Liver (tissue), 9 donors: Measurements from ENCODE around the gene CRYL1. TPM values are rescaled to one million over a fixed set of nuclear protein-coding genes. Genes with fewer than 3 reads are reported as not detected.

Experiments used
- DNase-seq: peaks from one replicate; pipeline ENCODE4 v3.0.0-alpha.2; 2017; ENCODE audit warnings: low spot score
- H3K27ac ChIP-seq, 2 donors: one replicate each; pipeline ENCODE4 v1.7.0; 2013; ENCODE audit warnings: inconsistent platforms in 2 of 2, low read length in 2 of 2, control low read depth in 1 of 2, low read depth in 1 of 2, mild to moderate bottlenecking in 1 of 2
- H3K27me3 ChIP-seq, 4 donors: one replicate each; pipeline versions ENCODE4 v1.6.1 to v1.7.0; 2013; ENCODE audit warnings: low read length in 3 of 4, inconsistent platforms in 1 of 4, mild to moderate bottlenecking in 1 of 4, moderate library complexity in 1 of 4; ENCODE audit not compliant: control insufficient read depth in 4 of 4, insufficient read depth in 4 of 4
- H3K36me3 ChIP-seq, 4 donors: one replicate each; pipeline versions ENCODE4 v1.6.1 to v1.7.0; 2013; ENCODE audit warnings: low read length in 3 of 4, mild to moderate bottlenecking in 3 of 4, low read depth in 1 of 4, moderate library complexity in 1 of 4; ENCODE audit not compliant: control insufficient read depth in 4 of 4, insufficient read depth in 3 of 4
- H3K4me1 ChIP-seq, 4 donors: one replicate each; pipeline versions ENCODE4 v1.6.1 to v1.7.0; 2013; ENCODE audit warnings: low read length in 3 of 4, mild to moderate bottlenecking in 3 of 4, moderate library complexity in 1 of 4; ENCODE audit not compliant: control insufficient read depth in 4 of 4, insufficient read depth in 4 of 4
- H3K4me3 ChIP-seq, 3 donors: one replicate each; pipeline versions ENCODE4 v1.6.1 to v1.7.0; 2013; ENCODE audit warnings: low read length in 3 of 3, control low read depth in 1 of 3, low read depth in 1 of 3, mild to moderate bottlenecking in 1 of 3
- H3K9ac ChIP-seq, 2 donors: one replicate each; pipeline ENCODE4 v1.7.0; 2013; ENCODE audit warnings: low read length in 2 of 2, mild to moderate bottlenecking in 2 of 2, moderate library complexity in 2 of 2, control low read depth in 1 of 2, low read depth in 1 of 2
- H3K9me3 ChIP-seq, 4 donors: one replicate each; pipeline versions ENCODE4 v1.6.1 to v1.7.0; 2013; ENCODE audit warnings: low read length in 3 of 4; ENCODE audit not compliant: control insufficient read depth in 4 of 4
- ATF3 ChIP-seq: IDR thresholded peaks from 2 replicates; pipeline ENCODE4 v1.6.1; 2016; ENCODE audit warnings: antibody characterized with exemption
- CTCF ChIP-seq: fragments of 150-350 bp; IDR thresholded peaks from 2 replicates; pipeline ENCODE4 v1.5.1; 2017; ENCODE audit warnings: improper control_type of control experiment, low read depth, low read length; ENCODE audit not compliant: missing input control
- EGR1 ChIP-seq, 2 donors: IDR thresholded peaks; 2 replicates each; pipeline ENCODE4 v1.6.1; 2016 to 2018; ENCODE audit warnings: antibody characterized with exemption in 2 of 2, low read depth in 2 of 2
- FOXA1 ChIP-seq: IDR thresholded peaks from 2 replicates; pipeline ENCODE4 v1.6.1; 2016; ENCODE audit warnings: antibody characterized with exemption
- FOXA2 ChIP-seq: IDR thresholded peaks from 2 replicates; pipeline ENCODE4 v1.6.1; 2016; ENCODE audit warnings: antibody characterized with exemption
- GABPA ChIP-seq, 2 donors: IDR thresholded peaks in 1 of 2; conservative IDR thresholded peaks in 1 of 2; 2 replicates each; pipeline ENCODE4 v1.6.1; 2016; ENCODE audit warnings: antibody characterized with exemption in 2 of 2, mild to moderate bottlenecking in 1 of 2, moderate library complexity in 1 of 2
- HNF4A ChIP-seq, 2 donors: conservative IDR thresholded peaks; 2 replicates each; pipeline ENCODE4 v1.6.1; 2016; ENCODE audit warnings: antibody characterized with exemption in 2 of 2, mild to moderate bottlenecking in 2 of 2
- HNF4G ChIP-seq: IDR thresholded peaks from 2 replicates; pipeline ENCODE4 v1.6.1; 2016; ENCODE audit warnings: antibody characterized with exemption
- JUND ChIP-seq, 2 donors: IDR thresholded peaks; 2 replicates each; pipeline ENCODE4 v1.6.1; 2016; ENCODE audit warnings: antibody characterized with exemption in 2 of 2
- MAX ChIP-seq: IDR thresholded peaks from 2 replicates; pipeline ENCODE4 v1.6.1; 2016; ENCODE audit warnings: antibody characterized with exemption
- NR2F2 ChIP-seq: IDR thresholded peaks from 2 replicates; pipeline ENCODE4 v1.6.1; 2016; ENCODE audit warnings: antibody characterized with exemption
- RAD21 ChIP-seq, 2 donors: IDR thresholded peaks; 2 replicates each; pipeline ENCODE4 v1.6.1; 2016; ENCODE audit warnings: antibody characterized with exemption in 2 of 2, mild to moderate bottlenecking in 2 of 2
- REST ChIP-seq: IDR thresholded peaks from 2 replicates; pipeline ENCODE4 v1.6.1; 2016; ENCODE audit warnings: antibody characterized with exemption, mild to moderate bottlenecking
- RXRA ChIP-seq, 2 donors: IDR thresholded peaks; 2 replicates each; pipeline ENCODE4 v1.6.1; 2017 to 2018; ENCODE audit warnings: antibody characterized with exemption in 2 of 2, mild to moderate bottlenecking in 1 of 2
- SP1 ChIP-seq: IDR thresholded peaks from 2 replicates; pipeline ENCODE4 v1.6.1; 2018; ENCODE audit warnings: antibody characterized with exemption, mild to moderate bottlenecking
- TAF1 ChIP-seq: conservative IDR thresholded peaks from 2 replicates; pipeline ENCODE4 v1.6.1; 2016; ENCODE audit warnings: antibody characterized with exemption, mild to moderate bottlenecking
- YY1 ChIP-seq: IDR thresholded peaks from 2 replicates; pipeline ENCODE4 v1.6.1; 2016; ENCODE audit warnings: antibody characterized with exemption, mild to moderate bottlenecking
- ZBTB33 ChIP-seq: IDR thresholded peaks from 2 replicates; pipeline ENCODE4 v1.6.1; 2016; ENCODE audit warnings: antibody characterized with exemption
- WGBS: extraction: QIAGEN DNeasy Blood & Tissue Kit; methylation state at CpG from one replicate; pipeline ENCODE4 v1.1.7; 2013; 5-methylcytosine and 5-hydroxymethylcytosine counted together
- polyA plus RNA-seq, 2 donors: library from polyadenylated mRNA; stranded (reverse) in 1 of 2; unstranded in 1 of 2; fragments of 200-250 nt in 1 of 2; fragments of >200 nt in 1 of 2; fragmentation: Nextera tagmentation in 1 of 2; extraction: Ambion mirVana in 1 of 2; gene quantifications; one replicate each; pipeline versions ENCODE4 v1.2.1 to v1.2.3, GENCODE V29; 2013 to 2015
- total RNA-seq, 2 donors: library from RNA; depleted of rRNA; stranded (reverse); fragments of >200 nt; gene quantifications; one replicate each; pipeline ENCODE4 v1.2.3, GENCODE V29; 2014
- donor health status: healthy.
- donor health status: healthy.
- donor health status: healthy.
- donor health status: healthy.
- donor health status: healthy.

Gene CRYL1
- total and polyA plus RNA-seq, 4 donors, result 87.8 to 179 (median 168) TPM

- no peak for TF ChIP-seq REST
These were observed 10.8 kb downstream of the CRYL1 start (continued) for GRCh38 chr13:20514866-20515265.

GRCh38 chr13:20513466-20513995, 12.1 kb downstream of the CRYL1 start:
- TF ChIP-seq FOXA1, result no peak
- TF ChIP-seq YY1, result no peak
- TF ChIP-seq RXRA (IDR thresholded peaks at IDR 0.05), result no peak
- no peak for TF ChIP-seq ATF3
- no peak for TF ChIP-seq NR2F2
- no peak for TF ChIP-seq SP1
- no peak for TF ChIP-seq TAF1
- TF ChIP-seq EGR1 (IDR thresholded peaks at IDR 0.05; ENCODE audit: low read depth in 2 of 2), result no peak
- no peak for TF ChIP-seq RAD21 (IDR thresholded peaks at IDR 0.05)
- TF ChIP-seq REST, result no peak
- TF ChIP-seq GABPA (IDR thresholded peaks at IDR 0.05 in 1 of 2, conservative IDR thresholded peaks at IDR 0.05 in 1 of 2), result no peak
- TF ChIP-seq JUND (IDR thresholded peaks at IDR 0.05), result no peak
- TF ChIP-seq MAX, result no peak
- TF ChIP-seq HNF4A (conservative IDR thresholded peaks at IDR 0.05), result no peak
- no peak for TF ChIP-seq FOXA2
- no peak for TF ChIP-seq CTCF
- no peak for TF ChIP-seq HNF4G
- no peak for TF ChIP-seq ZBTB33
- Histone ChIP-seq H3K9ac (no peak overlapping the region), H3K9me3 (no peaks in the 10 kb centered on the region), H3K4me1 (peaks cover 4 to 29% (median 18%) of the 10 kb centered on the region in 4 donors), H3K36me3 (peaks cover 5 to 27% (median 21%) of the 10 kb centered on the region in 4 donors), H3K27me3 (no peaks in the 10 kb centered on the region), H3K27ac (no peak overlapping the region), H3K4me3 (no peak overlapping the region)
- WGBS, result 86% methylated on average over 4 of the region's 4 CpGs
- no peak for DNase-seq
